ENCODE results near the gene PIGU. TPM values are rescaled to one million over a fixed set of nuclear protein-coding genes. Genes with fewer than 3 reads are reported as not detected.
"Not testable (repeated sequence)": the region's sequence is repeated elsewhere in the genome, so short reads cannot be mapped to it uniquely, and the experiment has no call there.

Gene PIGU
- total RNA-seq, 1 donor from 2014 or later = 45.8 TPM

DNA sequence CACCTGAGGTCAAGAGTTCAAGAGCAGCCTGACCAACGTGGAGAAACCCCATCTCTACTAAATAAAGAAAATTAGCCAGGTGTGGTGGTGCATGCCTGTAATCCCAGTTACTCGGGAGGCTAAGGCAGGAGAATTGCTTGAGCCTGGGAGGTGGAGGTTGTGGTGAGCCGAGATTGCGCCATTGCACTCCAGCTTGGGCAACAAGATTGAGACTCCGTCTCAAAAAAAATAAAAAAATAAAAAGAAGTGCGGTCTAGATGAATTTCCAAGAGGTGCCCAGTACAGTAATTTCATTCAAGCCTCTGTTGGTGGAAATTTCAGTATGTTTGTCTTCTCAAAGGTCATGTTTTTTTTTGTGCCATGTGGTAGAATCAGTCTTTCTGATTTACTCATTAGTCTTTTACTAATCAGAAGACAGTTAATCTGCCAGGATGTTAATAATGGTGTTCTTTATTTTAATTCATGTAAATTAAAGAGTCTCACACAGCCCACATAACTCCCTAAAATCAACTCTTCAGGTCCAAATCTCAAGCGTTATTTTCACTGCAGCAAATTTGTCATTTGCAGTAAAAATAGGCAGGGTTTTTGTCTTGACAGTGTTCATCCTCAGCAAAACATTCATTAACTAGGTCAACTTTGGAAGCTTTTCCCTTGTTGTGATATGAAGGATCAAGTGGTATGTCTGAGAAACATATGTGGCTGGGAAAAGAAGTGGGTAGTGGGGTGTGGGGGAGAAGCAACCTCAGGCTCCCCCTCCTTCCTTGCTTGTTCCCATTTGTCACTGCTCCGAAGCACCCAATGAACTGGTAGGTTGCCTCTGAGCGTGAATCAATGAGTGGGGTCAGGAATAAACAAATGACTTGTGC is 40.6 kb upstream of the PIGU start:
- Mint-ChIP-seq H3K27me3 (no peaks in the 10 kb centered on the region), H3K4me1 (ENCODE audit: low read depth) (peaks cover 11% of the 10 kb centered on the region), H3K36me3 (ENCODE audit: insufficient read depth) (peaks cover 33% of the 10 kb centered on the region), H3K4me3 (ENCODE audit: low read depth) (no peak overlapping the region), H3K27ac (peak overlapping the region; percentile 28), H3K9me3 (ENCODE audit: low read depth) (no peaks in the 10 kb centered on the region)
- TF ChIP-seq, protein P1, sequence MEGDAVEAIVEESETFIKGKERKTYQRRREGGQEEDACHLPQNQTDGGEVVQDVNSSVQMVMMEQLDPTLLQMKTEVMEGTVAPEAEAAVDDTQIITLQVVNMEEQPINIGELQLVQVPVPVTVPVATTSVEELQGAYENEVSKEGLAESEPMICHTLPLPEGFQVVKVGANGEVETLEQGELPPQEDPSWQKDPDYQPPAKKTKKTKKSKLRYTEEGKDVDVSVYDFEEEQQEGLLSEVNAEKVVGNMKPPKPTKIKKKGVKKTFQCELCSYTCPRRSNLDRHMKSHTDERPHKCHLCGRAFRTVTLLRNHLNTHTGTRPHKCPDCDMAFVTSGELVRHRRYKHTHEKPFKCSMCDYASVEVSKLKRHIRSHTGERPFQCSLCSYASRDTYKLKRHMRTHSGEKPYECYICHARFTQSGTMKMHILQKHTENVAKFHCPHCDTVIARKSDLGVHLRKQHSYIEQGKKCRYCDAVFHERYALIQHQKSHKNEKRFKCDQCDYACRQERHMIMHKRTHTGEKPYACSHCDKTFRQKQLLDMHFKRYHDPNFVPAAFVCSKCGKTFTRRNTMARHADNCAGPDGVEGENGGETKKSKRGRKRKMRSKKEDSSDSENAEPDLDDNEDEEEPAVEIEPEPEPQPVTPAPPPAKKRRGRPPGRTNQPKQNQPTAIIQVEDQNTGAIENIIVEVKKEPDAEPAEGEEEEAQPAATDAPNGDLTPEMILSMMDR (IDR thresholded peaks at IDR 0.05; ENCODE audit: unreplicated experiment) = no peak
- no peak for DNase-seq (ENCODE audit: low spot score, unreplicated experiment)

DNA sequence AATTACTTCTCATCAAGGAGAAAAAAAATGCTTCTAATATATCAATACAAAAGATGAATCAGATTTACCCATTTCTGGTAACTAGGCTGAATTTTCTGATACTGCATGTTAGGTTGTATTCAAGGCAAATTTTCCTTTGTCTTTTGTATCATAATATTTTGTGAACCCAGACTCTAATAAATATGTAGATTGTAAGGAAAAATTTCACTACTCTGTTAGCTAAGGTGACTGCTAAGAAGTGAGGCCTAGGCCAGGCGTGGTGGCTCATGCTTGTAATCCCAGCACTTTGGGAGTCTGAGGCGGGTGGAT is 40.0 kb upstream of the PIGU start:
- TF ChIP-seq, protein P1 (IDR thresholded peaks at IDR 0.05; ENCODE audit: unreplicated experiment) = no peak
- no peak for DNase-seq (ENCODE audit: low spot score, unreplicated experiment)
- H3K27me3 Mint-ChIP-seq = no peaks in the 10 kb centered on the region
- H3K4me1 Mint-ChIP-seq (ENCODE audit: low read depth) = peaks cover 12% of the 10 kb centered on the region
- peaks cover 33% of the 10 kb centered on the region for H3K36me3 Mint-ChIP-seq (ENCODE audit: insufficient read depth)
- no peak overlapping the region for H3K27ac Mint-ChIP-seq
- no peaks in the 10 kb centered on the region for H3K9me3 Mint-ChIP-seq (ENCODE audit: low read depth)
- H3K4me3 Mint-ChIP-seq (ENCODE audit: low read depth) = no peak overlapping the region

DNA sequence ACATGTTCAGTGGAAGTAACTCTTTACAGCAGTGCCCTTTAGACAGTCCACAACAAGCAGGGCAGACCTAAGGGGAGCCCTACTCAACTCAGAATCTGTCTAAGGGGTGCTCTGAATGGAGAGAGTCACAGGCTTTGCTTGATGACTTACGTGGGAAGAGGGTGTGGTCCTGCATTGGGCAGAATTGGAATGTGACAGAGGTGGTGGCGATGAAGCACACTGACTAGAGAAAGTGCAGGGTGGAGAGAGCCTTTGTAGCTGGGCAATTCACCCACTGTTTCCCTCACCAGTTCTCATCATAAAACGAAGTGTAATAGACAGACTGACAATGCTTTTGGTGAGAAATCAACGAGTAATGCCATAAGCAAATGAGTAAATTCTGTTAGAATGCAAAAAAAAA is 38.5 kb upstream of the PIGU start:
- DNase-seq (ENCODE audit: low spot score, unreplicated experiment) = no peak
- Mint-ChIP-seq H3K4me3 (ENCODE audit: low read depth) (no peak overlapping the region), H3K9me3 (ENCODE audit: low read depth) (no peaks in the 10 kb centered on the region), H3K36me3 (ENCODE audit: insufficient read depth) (peaks cover 31% of the 10 kb centered on the region), H3K27me3 (peaks cover 6% of the 10 kb centered on the region), H3K27ac (no peak overlapping the region), H3K4me1 (ENCODE audit: low read depth) (peaks cover 10% of the 10 kb centered on the region)
- TF ChIP-seq, protein P1 (IDR thresholded peaks at IDR 0.05; ENCODE audit: unreplicated experiment) = no peak

DNA sequence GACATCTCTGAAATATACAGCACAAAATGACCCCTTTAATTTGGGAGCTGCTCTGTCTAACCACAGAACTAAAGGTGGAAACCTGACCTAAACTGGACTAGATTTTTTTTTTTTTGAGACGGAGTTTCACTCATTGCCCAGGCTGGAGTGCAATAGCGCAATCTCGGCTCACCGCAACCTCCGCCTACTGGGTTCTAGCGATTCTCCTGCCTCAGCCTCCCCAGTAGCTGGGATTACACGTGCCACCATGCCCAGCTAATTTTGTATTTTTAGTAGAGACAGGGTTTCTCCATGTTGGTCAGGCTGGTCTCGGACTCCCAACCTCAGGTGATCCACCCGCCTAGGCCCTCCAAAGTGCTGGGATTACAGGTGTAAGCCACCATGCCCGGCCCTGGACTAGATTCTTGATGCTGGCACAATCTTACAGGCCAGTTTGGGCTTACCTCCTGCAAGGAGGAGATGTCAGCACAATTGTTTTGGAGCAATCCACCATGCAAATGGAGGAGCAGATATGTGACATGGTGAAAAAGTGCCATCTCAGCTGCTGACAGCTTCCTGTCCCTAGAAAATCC is 37.1 kb upstream of the PIGU start:
- not testable (repeated sequence) for DNase-seq (ENCODE audit: low spot score, unreplicated experiment); H3K27me3 Mint-ChIP-seq; H3K27ac Mint-ChIP-seq; H3K4me3 Mint-ChIP-seq (ENCODE audit: low read depth); H3K9me3 Mint-ChIP-seq (ENCODE audit: low read depth); H3K4me1 Mint-ChIP-seq (ENCODE audit: low read depth)
- H3K36me3 Mint-ChIP-seq (ENCODE audit: insufficient read depth) = peaks cover 23% of the 10 kb centered on the region

DNA sequence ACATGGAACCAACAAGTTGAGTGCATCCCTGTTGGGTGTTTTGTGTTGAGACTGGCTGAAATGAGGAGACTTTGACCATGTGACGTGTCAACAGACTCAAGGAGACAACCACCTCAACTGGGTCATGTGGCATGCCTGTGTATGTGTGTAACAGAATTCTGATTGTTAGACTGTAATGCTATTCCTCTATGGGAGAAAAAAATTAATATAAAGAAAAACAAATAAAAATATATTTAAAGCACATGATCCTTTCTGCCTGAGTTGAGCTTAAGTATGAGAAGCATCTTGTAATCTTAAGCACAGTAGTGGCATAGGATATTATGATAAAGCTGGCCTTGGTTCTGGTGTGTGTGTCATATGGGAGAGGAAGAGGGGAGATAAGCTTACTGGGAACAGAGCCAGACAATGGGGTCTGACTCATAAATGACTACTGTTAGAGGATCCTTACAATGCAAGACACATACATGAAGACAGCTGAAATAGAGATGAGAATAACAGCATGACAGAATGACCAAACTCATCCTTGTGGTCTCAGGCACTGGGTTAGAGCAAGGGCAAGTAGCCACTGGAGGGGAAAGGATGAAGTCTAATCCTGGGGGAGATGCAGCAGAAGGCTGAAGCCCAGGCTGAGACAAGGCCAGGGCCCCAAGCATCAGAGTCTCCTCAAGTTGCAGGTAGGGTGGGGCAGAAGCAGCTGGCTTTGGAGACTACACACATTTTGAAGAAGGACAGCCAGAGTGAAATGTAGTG is 36.5 kb upstream of the PIGU start:
- H3K36me3 Mint-ChIP-seq (ENCODE audit: insufficient read depth) = peaks cover 20% of the 10 kb centered on the region
- no peak overlapping the region for H3K4me3 Mint-ChIP-seq (ENCODE audit: low read depth)
- TF ChIP-seq, protein P1 (IDR thresholded peaks at IDR 0.05; ENCODE audit: unreplicated experiment) = no peak
- DNase-seq (ENCODE audit: low spot score, unreplicated experiment) = no peak
- H3K27me3 Mint-ChIP-seq = peaks cover 13% of the 10 kb centered on the region
- H3K27ac Mint-ChIP-seq = peak overlapping the region; percentile 46
- H3K9me3 Mint-ChIP-seq (ENCODE audit: low read depth) = no peaks in the 10 kb centered on the region
- peaks cover 10% of the 10 kb centered on the region for H3K4me1 Mint-ChIP-seq (ENCODE audit: low read depth)

Measured in progenitor cell of endocrine pancreas (in vitro differentiated cells).